Omental fat pad (tissue), 4 donors: Measurements from ENCODE around the gene KDELR1. TPM values are rescaled to one million over a fixed set of nuclear protein-coding genes. Genes with fewer than 3 reads are reported as not detected.

Experiments used
- ATAC-seq: fragments of 150-250 bp; one replicate; pipeline ENCODE4 v1.9.1; 2016; ENCODE audit warnings: mild to moderate bottlenecking, moderate library complexity; ENCODE audit not compliant: low FRiP score
- DNase-seq: peaks from one replicate; pipeline ENCODE4 v3.0.0-alpha.2; 2019; ENCODE audit warnings: low spot score
- total RNA-seq, 4 donors: library from RNA; depleted of rRNA; stranded (reverse); fragments of >200 nt; gene quantifications; one replicate each; pipeline ENCODE4 v1.1.0, GENCODE V29; 2016
- TF ChIP-seq, protein P1 (sequence below), 3 donors: fragments of 450-650 bp; IDR thresholded peaks; one replicate each; pipeline ENCODE4 v1.5.1; 2016 to 2017; ENCODE audit warnings: antibody characterized with exemption in 3 of 3, mild to moderate bottlenecking in 3 of 3, moderate library complexity in 2 of 3

KDELR1 gene
- total RNA-seq, 4 donors from 2014 or later, result 72.2 to 102 (median 75.3) TPM

DNA sequence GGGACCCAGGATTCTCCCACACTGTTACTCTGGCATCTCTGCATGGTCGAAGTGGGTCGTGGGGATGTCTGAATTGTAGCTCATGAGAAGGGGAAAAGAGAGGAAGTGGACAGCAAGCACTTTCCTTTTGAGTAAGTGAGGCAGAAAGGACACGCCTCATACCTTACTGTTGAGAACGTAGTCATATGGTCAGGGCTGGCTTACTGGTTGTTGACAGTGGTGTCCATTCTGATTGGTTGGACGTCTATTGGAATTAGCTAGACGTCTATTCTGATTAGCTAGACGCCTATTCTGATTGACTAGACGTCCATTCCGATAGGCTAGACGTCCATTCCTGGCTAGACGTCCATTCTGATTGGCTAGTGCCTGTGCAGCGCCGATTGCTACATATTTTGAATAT is 14.5 kb upstream of the KDELR1 start:
- TF ChIP-seq, protein P1, sequence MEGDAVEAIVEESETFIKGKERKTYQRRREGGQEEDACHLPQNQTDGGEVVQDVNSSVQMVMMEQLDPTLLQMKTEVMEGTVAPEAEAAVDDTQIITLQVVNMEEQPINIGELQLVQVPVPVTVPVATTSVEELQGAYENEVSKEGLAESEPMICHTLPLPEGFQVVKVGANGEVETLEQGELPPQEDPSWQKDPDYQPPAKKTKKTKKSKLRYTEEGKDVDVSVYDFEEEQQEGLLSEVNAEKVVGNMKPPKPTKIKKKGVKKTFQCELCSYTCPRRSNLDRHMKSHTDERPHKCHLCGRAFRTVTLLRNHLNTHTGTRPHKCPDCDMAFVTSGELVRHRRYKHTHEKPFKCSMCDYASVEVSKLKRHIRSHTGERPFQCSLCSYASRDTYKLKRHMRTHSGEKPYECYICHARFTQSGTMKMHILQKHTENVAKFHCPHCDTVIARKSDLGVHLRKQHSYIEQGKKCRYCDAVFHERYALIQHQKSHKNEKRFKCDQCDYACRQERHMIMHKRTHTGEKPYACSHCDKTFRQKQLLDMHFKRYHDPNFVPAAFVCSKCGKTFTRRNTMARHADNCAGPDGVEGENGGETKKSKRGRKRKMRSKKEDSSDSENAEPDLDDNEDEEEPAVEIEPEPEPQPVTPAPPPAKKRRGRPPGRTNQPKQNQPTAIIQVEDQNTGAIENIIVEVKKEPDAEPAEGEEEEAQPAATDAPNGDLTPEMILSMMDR (IDR thresholded peaks at IDR 0.05), result no peak
- ATAC-seq (no peak), DNase-seq (no peak)

DNA sequence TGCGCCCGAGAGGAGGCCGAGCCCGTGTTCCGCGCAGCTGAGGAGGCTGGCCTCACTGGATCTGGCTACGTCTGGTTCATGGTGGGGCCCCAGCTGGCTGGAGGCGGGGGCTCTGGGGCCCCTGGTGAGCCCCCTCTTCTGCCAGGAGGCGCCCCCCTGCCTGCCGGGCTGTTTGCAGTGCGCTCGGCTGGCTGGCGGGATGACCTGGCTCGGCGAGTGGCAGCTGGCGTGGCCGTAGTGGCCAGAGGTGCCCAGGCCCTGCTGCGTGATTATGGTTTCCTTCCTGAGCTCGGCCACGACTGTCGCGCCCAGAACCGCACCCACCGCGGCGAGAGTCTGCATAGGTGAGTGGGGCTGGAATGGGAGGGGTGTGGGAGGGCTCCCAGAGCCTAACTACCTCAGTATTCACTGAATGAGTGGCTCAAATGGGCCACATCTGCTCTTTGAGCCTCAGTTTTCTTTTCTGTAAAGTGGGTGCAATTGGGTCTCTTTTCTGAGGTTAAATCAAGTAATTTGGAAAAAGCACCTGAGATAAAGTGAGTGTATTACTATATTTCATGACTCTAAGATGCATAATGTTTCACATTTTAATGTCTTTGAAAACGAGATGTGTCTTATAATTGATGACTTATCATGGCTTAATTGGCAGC is 13.8 kb upstream of the KDELR1 start:
- ATAC-seq, result no peak
- DNase-seq, result no peak
- TF ChIP-seq, protein P1 (IDR thresholded peaks at IDR 0.05), result no peak

DNA sequence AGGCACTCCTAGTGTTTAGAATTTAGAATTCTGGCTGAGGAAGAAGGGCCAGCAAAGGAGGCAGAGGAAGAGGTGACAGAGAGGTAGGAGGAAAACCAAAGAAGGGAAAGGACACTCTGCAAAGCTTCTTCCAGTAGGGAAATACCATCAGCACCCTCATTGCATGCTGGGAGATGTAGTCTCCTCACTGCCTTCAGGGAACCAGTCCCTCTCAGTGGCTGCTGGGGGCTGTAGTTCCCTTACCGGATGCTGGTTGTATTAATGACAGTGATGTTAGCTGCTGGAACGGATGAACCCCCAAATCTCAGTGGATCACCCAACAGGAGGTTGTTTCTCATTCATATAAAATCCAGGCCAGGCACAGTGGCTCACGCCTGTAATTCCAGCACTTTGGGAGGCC is 12.3 kb upstream of the KDELR1 start:
- DNase-seq (no peak), ATAC-seq (no peak)
- TF ChIP-seq, protein P1 (IDR thresholded peaks at IDR 0.05), result no peak

DNA sequence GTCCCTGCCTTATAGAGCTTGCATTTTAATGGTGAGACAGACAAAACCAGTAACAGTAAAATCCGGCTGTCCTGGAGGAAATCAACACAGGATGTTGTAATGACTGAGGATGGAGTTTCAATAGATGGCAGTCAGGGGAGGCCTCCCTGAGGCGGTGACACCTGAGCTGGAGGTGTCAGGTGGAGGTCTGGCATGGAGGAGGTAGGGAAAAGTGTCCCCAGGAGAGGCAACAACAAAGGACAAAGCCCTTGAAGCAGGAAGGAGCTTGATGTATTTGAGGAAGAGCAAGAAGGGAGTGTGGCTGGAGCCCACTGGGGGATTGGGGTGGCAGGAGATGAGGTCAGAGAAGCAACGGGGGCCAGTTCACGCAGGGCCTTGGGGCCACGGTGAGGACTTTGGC is 9.9 kb upstream of the KDELR1 start:
- ATAC-seq (no peak), DNase-seq (no peak)
- TF ChIP-seq, protein P1 (IDR thresholded peaks at IDR 0.05), result no peak

DNA sequence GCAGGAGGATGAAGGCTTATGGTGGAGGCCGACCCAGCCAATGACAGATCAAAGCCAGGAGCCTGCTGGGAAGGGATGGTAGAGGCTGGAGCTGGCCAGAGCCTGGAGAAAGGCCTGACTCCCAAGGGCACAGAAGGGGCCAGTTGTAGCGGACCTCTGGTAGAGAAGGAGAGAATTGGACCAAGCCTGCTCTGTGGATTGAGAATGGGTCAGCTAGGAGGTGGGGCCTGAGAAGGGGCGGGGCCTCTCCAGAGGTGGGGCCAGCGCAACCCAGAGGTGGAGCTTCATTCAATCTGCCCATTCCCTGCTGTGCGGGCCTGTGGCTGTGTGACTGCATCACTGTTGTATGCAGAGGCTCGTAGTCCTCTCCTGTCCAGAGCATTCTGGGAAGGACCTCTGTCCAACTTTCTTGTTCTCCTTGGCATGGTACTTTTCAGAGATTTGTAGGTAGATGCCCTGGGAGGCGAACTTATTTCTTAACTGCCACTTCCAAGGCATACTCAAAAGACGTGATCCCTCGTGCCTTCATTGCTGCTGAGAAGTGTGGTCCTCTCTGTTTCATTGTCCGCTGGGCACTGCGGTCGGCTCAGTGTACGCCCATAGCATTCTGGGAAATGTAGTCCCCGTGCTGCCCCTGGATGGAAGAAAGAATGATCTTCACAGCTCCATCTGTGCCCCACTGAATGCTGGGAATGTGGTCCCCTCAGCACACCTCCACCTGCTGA is 8.8 kb upstream of the KDELR1 start:
- ATAC-seq, result peak; percentile 38
- TF ChIP-seq, protein P1 (IDR thresholded peaks at IDR 0.05), result no peak
- DNase-seq, result no peak

DNA sequence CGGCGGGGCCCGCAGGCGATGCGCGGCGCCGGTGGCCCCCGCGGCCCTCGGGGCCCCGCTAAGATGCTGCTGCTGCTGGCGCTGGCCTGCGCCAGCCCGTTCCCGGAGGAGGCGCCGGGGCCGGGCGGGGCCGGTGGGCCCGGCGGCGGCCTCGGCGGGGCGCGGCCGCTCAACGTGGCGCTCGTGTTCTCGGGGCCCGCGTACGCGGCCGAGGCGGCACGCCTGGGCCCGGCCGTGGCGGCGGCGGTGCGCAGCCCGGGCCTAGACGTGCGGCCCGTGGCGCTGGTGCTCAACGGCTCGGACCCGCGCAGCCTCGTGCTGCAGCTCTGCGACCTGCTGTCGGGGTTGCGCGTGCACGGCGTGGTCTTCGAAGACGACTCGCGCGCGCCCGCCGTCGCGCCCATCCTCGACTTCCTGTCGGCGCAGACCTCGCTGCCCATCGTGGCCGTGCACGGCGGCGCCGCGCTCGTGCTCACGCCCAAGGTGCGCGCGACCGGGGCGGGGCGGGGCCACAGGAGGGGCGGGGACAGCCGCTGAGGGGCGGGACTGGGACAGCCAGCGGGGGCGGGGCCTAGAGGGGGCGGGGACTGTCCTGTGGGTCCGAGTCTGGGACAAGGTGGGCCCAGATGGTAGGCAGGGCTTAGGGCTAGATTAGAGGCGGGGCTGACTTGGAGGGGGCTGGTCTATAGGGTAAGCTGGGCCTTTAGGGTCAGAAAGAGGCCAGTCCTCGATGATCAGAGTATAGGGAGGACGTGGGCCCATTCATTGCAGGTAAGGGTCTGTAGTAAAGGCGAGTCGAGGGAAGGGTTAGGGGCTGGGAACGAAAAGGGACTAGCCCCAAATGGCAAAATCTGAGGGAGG is 7.3 kb upstream of the KDELR1 start:
- DNase-seq (no peak), ATAC-seq (no peak)
- TF ChIP-seq, protein P1 (IDR thresholded peaks at IDR 0.05), result no peak
